GM10266 (cell line): ENCODE results near the gene MPG.
A peak's percentile ranks its signal among the peaks of the same experiment; 100 is the strongest.

Experiments used
- DNase-seq: peaks from one replicate; pipeline ENCODE4 v3.0.0; 2012; ENCODE audit errors: extremely low spot score
- CTCF ChIP-seq: IDR thresholded peaks from 2 replicates; pipeline ENCODE4 v1.5.1; 2012; ENCODE audit warnings: mild to moderate bottlenecking, low read depth; ENCODE audit not compliant: control insufficient read depth, insufficient read depth; ENCODE audit errors: missing control alignments

The MPG gene

GRCh38 chr16:75580-76501 lies 2.2 kb upstream of the MPG start:
- no peak for TF ChIP-seq CTCF
- DNase-seq = no peak

GRCh38 chr16:76535-77272 lies 1.3 kb upstream of the MPG start:
- TF ChIP-seq CTCF = no peak
- DNase-seq = peak; percentile 65

GRCh38 chr16:77273-77806 lies 685 bp upstream of the MPG start:
- peak; percentile 80 for DNase-seq
- no peak for TF ChIP-seq CTCF

- TF ChIP-seq CTCF = no peak
- DNase-seq = peak; percentile 72
These were observed 572 bp downstream of the MPG start for GRCh38 chr16:78444-79150.

GRCh38 chr16:79151-80054 lies 1.4 kb downstream of the MPG start:
- TF ChIP-seq CTCF = no peak
- no peak for DNase-seq

- no peak for DNase-seq
- TF ChIP-seq CTCF = no peak
These were observed 5.1 kb downstream of the MPG start for GRCh38 chr16:83060-83603.
